ENCODE results near the gene USP26.
"Not testable (repeated sequence)": the region's sequence is repeated elsewhere in the genome, so short reads cannot be mapped to it uniquely, and the experiment has no call there.

The USP26 gene

GRCh38 chrX:133097031-133097430, at the start of gene USP26:
Gene USP26 (minus strand): TSS chrX:133097109. CDS start chrX:133028220, 68,889 bp downstream.
- DNase-seq, result no peak

GRCh38 chrX:133134282-133134681, 37.4 kb upstream of the USP26 start:
- DNase-seq, result no peak

- DNase-seq, result no peak
Measured at GRCh38 chrX:133120406-133120805, 23.5 kb upstream of the USP26 start.

DNA sequence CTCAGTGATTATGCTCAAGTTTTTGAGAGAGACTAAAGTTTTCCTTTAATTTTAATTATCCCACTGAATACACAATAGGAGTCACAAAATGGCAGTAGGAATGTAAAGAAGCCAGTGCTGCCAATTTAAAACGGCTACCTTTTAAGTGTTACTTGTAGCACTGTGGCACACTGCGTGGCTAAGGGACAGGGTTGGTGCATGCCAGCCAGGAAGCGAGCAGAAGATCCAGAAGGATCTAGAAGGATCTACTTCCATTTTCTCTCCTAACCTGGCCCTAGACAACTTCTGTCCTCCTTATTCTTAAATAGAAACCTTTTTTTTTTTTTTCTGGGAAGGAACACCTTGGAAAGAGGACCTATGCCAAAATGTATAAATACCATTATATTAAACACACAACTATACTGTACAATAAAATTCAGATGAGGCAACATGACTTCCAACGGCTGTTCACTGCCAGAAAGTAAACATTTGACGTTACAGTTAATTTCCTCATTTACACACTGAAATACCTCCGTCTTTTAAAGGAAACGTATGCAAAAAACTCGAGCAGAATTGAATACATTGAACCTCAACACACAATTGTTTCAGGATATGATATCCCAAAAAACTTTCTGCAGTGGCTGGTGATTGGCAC, 2.7 kb downstream of the USP26 start:
- no peak for DNase-seq

- no peak for DNase-seq
Measured at GRCh38 chrX:133090236-133090809, 6.6 kb downstream of the USP26 start.

DNA sequence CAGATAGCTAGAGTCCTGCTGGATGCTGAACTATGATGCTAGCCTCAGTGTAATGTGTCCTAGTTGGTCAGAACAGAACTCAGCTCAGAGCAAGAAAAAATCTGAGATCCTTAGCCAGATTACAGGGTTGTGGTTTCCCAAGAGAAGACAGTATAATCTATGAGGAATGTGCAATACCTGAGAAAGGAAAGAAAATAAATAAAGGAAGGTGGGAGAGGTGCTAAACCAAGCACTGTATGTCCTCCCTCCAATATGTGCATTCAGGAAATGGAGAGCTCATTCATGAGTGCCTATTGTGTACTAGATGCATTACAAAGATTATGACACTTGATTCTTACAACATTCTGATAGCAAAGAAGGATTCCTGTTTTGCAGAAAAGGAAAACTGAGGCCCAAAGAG, 7.5 kb downstream of the USP26 start:
- no peak for DNase-seq

- DNase-seq, result no peak
Measured at GRCh38 chrX:133085785-133086184, 11.1 kb downstream of the USP26 start.

DNA sequence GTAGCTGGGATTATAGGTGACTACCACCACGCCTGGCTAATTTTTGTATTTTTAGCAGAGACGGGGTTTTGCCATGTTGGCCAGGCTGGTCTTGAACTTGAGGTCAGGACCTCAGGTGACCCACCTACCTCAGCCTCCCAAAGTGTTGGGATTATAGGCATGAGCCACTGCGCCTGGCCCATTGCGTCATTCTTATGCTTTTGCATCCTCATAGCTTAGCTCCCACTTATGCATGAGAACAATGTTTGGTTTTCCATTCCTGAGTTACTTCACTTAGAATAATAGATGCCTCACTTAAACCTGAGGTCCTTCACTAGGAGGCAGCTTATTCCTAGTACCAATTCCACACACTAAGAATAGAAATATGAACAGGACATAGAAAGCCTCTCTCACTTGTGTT, 11.9 kb downstream of the USP26 start:
- not testable (repeated sequence) for DNase-seq

DNA sequence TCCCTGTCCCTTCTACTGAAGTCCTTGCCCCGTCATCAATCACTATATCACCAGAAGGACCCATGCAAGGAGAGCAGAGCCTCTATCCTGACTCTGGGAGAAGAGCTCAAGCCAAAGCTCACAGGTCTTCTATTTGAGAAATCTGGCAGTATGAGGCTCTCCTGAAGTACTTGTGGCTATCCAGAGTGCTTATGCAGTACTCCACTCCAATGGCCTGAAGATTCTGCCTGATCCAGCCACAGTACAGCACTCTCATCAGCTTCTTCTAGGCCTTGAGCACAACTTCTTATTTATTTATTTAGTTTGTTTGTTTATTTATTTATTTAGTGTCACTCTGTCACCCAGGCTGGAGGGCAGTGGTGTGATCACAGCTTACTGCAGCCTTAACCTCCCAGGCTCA, 13.0 kb downstream of the USP26 start:
- DNase-seq, result no peak

DNA sequence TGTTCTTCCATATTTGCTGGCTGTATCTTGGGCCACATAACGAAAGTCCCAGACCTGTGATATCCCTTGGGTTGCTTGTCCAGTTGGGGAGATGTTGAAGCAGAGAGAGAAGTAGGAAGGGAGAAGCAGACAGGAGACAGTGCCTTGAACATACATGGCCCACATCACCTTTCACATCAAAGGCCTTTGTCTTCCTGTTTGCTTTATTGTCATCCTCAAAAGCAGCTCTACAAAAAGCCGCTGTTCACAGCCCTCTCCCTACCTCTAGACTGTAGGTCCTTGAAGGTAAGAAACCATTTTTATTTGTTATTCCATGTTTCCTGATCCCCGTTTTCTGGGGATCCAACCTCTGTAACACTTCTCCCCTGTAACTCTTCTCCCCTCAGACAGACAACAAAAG, 14.9 kb downstream of the USP26 start:
- no peak for DNase-seq

- DNase-seq, result not testable (repeated sequence)
Measured at GRCh38 chrX:133077856-133078255, 19.1 kb downstream of the USP26 start.

DNA sequence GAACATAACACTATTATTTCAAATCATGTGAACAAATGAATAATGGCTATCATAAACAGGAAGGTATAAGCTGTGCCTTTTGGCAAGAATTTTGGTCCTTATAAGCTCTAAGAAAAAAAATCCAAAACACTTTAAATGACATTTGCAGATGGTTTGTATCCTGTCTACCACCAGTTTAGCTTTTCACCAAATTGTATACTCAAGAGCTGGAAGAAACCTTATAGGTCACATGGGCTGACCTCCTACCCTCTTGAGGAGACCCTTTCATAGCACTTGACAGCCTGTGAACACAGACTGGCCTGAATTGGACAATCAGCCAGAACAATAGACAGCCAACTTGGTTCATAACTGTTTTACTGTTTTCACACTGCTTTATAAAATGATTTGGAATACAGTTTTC, 24.3 kb downstream of the USP26 start:
- no peak for DNase-seq

GRCh38 chrX:133068461-133068860, 28.4 kb downstream of the USP26 start:
- DNase-seq, result no peak

DNA sequence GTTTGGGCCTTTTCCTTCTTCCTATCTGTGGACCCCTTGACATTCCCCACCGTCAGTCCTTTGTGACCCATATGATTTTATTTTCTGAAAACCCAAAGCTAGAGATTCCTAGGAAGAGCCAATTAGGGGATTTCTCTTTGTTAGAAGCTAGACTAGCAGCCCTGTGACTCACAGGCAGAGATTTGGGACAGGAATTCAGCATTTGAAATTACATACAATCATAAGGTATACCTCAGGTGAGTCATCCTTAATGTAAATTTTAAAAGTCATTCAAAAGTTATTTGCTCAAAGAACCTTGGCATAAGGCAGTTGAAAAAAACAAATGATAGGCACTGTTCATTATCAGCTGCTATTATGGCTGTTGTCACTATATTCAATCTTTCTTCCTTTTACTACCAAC, 40.6 kb downstream of the USP26 start:
- no peak for DNase-seq

- no peak for DNase-seq
Measured at GRCh38 chrX:133054761-133055405, 42.0 kb downstream of the USP26 start.

- DNase-seq, result no peak
Measured at GRCh38 chrX:133053861-133054598, 42.9 kb downstream of the USP26 start.

GRCh38 chrX:133048751-133049150, 48.2 kb downstream of the USP26 start:
- DNase-seq, result no peak

GRCh38 chrX:133046601-133047000, 50.3 kb downstream of the USP26 start:
- no peak for DNase-seq

DNA sequence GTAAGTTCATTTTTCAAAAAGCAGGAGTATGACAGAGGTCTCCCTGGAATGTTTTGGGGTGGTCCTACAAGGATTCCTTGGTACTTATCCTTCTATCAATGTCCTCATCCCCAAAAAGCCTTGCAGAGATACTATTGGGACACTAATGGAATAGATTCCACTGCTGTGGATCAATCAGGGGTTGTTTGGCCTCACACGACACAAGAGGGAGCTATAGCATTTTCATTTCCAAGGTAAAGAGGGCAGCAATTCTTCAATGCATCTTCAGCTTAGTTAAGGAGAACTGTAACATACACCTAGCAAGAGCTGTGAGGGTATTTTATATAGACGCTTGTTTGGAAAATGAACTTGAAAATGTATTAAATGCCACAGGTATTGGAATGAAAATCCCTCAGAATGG, 50.9 kb downstream of the USP26 start:
- DNase-seq, result no peak

GRCh38 chrX:133044145-133044786, 52.6 kb downstream of the USP26 start:
- not testable (repeated sequence) for DNase-seq

DNA sequence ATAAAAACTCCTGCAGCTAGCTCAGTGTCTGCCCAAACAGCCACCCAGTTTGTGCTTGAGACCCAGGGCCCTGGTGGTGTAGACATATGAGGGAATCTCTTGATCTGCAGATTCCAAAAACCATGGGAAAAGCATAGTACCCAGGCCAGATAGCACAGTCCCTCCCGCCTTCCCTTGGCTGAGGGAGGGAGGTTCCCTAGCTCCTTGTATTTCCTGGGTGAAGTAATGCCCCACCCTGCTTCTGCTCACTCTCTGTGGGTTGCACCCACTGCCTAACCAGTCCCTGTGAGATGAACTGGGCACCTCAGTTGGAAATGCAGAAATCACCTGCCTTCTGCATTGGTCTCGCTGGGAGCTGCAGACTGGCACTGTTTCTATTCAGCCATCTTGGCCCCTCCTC, 54.6 kb downstream of the USP26 start:
- DNase-seq, result no peak

DNA sequence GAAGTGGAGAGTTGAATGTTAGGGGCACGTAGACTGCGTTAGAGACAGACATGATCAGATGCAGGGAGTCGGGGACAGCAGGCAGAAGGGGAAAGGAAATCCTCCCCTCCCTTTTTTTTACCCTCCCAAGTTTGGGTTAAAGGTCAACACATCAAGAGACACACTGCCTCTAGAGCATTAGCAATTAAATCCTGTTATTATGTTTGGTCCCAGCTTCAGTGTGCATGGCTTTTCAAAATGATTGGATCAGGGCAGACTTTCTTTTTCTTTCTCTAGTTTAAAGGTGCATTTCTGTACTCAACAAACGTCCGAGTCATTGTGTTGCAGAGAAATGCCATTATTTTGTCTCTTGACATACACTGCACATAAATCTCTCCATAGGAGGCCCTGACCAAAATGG, 63.9 kb downstream of the USP26 start:
- no peak for DNase-seq

GRCh38 chrX:133018229-133018628, 78.7 kb downstream of the USP26 start:
- no peak for DNase-seq

Measured in stimulated activated CD4-positive, alpha-beta T cell treated with anti-CD3 and anti-CD28 coated beads, Interleukin-1b, Interleukin-23, amount 100 ng/mL, for 48 hours (primary cell).